Liver (tissue), 9 donors: ENCODE data around the gene INHBB. TPM values are rescaled to one million over a fixed set of nuclear protein-coding genes. Genes with fewer than 3 reads are reported as not detected.

Experiments used
- DNase-seq: peaks from one replicate; pipeline ENCODE4 v3.0.0-alpha.2; 2017; ENCODE audit warnings: low spot score
- H3K27ac ChIP-seq, 2 donors: one replicate each; pipeline ENCODE4 v1.7.0; 2013; ENCODE audit warnings: inconsistent platforms in 2 of 2, low read length in 2 of 2, control low read depth in 1 of 2, low read depth in 1 of 2, mild to moderate bottlenecking in 1 of 2
- H3K27me3 ChIP-seq, 4 donors: one replicate each; pipeline versions ENCODE4 v1.6.1 to v1.7.0; 2013; ENCODE audit warnings: low read length in 3 of 4, inconsistent platforms in 1 of 4, mild to moderate bottlenecking in 1 of 4, moderate library complexity in 1 of 4; ENCODE audit not compliant: control insufficient read depth in 4 of 4, insufficient read depth in 4 of 4
- H3K36me3 ChIP-seq, 4 donors: one replicate each; pipeline versions ENCODE4 v1.6.1 to v1.7.0; 2013; ENCODE audit warnings: low read length in 3 of 4, mild to moderate bottlenecking in 3 of 4, low read depth in 1 of 4, moderate library complexity in 1 of 4; ENCODE audit not compliant: control insufficient read depth in 4 of 4, insufficient read depth in 3 of 4
- H3K4me1 ChIP-seq, 4 donors: one replicate each; pipeline versions ENCODE4 v1.6.1 to v1.7.0; 2013; ENCODE audit warnings: low read length in 3 of 4, mild to moderate bottlenecking in 3 of 4, moderate library complexity in 1 of 4; ENCODE audit not compliant: control insufficient read depth in 4 of 4, insufficient read depth in 4 of 4
- H3K4me3 ChIP-seq, 3 donors: one replicate each; pipeline versions ENCODE4 v1.6.1 to v1.7.0; 2013; ENCODE audit warnings: low read length in 3 of 3, control low read depth in 1 of 3, low read depth in 1 of 3, mild to moderate bottlenecking in 1 of 3
- H3K9ac ChIP-seq, 2 donors: one replicate each; pipeline ENCODE4 v1.7.0; 2013; ENCODE audit warnings: low read length in 2 of 2, mild to moderate bottlenecking in 2 of 2, moderate library complexity in 2 of 2, control low read depth in 1 of 2, low read depth in 1 of 2
- H3K9me3 ChIP-seq, 4 donors: one replicate each; pipeline versions ENCODE4 v1.6.1 to v1.7.0; 2013; ENCODE audit warnings: low read length in 3 of 4; ENCODE audit not compliant: control insufficient read depth in 4 of 4
- ATF3 ChIP-seq: IDR thresholded peaks from 2 replicates; pipeline ENCODE4 v1.6.1; 2016; ENCODE audit warnings: antibody characterized with exemption
- CTCF ChIP-seq: fragments of 150-350 bp; IDR thresholded peaks from 2 replicates; pipeline ENCODE4 v1.5.1; 2017; ENCODE audit warnings: improper control_type of control experiment, low read depth, low read length; ENCODE audit not compliant: missing input control
- EGR1 ChIP-seq, 2 donors: IDR thresholded peaks; 2 replicates each; pipeline ENCODE4 v1.6.1; 2016 to 2018; ENCODE audit warnings: antibody characterized with exemption in 2 of 2, low read depth in 2 of 2
- FOXA1 ChIP-seq: IDR thresholded peaks from 2 replicates; pipeline ENCODE4 v1.6.1; 2016; ENCODE audit warnings: antibody characterized with exemption
- FOXA2 ChIP-seq: IDR thresholded peaks from 2 replicates; pipeline ENCODE4 v1.6.1; 2016; ENCODE audit warnings: antibody characterized with exemption
- GABPA ChIP-seq, 2 donors: IDR thresholded peaks in 1 of 2; conservative IDR thresholded peaks in 1 of 2; 2 replicates each; pipeline ENCODE4 v1.6.1; 2016; ENCODE audit warnings: antibody characterized with exemption in 2 of 2, mild to moderate bottlenecking in 1 of 2, moderate library complexity in 1 of 2
- HNF4A ChIP-seq, 2 donors: conservative IDR thresholded peaks; 2 replicates each; pipeline ENCODE4 v1.6.1; 2016; ENCODE audit warnings: antibody characterized with exemption in 2 of 2, mild to moderate bottlenecking in 2 of 2
- HNF4G ChIP-seq: IDR thresholded peaks from 2 replicates; pipeline ENCODE4 v1.6.1; 2016; ENCODE audit warnings: antibody characterized with exemption
- JUND ChIP-seq, 2 donors: IDR thresholded peaks; 2 replicates each; pipeline ENCODE4 v1.6.1; 2016; ENCODE audit warnings: antibody characterized with exemption in 2 of 2
- MAX ChIP-seq: IDR thresholded peaks from 2 replicates; pipeline ENCODE4 v1.6.1; 2016; ENCODE audit warnings: antibody characterized with exemption
- NR2F2 ChIP-seq: IDR thresholded peaks from 2 replicates; pipeline ENCODE4 v1.6.1; 2016; ENCODE audit warnings: antibody characterized with exemption
- RAD21 ChIP-seq, 2 donors: IDR thresholded peaks; 2 replicates each; pipeline ENCODE4 v1.6.1; 2016; ENCODE audit warnings: antibody characterized with exemption in 2 of 2, mild to moderate bottlenecking in 2 of 2
- REST ChIP-seq: IDR thresholded peaks from 2 replicates; pipeline ENCODE4 v1.6.1; 2016; ENCODE audit warnings: antibody characterized with exemption, mild to moderate bottlenecking
- RXRA ChIP-seq, 2 donors: IDR thresholded peaks; 2 replicates each; pipeline ENCODE4 v1.6.1; 2017 to 2018; ENCODE audit warnings: antibody characterized with exemption in 2 of 2, mild to moderate bottlenecking in 1 of 2
- SP1 ChIP-seq: IDR thresholded peaks from 2 replicates; pipeline ENCODE4 v1.6.1; 2018; ENCODE audit warnings: antibody characterized with exemption, mild to moderate bottlenecking
- TAF1 ChIP-seq: conservative IDR thresholded peaks from 2 replicates; pipeline ENCODE4 v1.6.1; 2016; ENCODE audit warnings: antibody characterized with exemption, mild to moderate bottlenecking
- YY1 ChIP-seq: IDR thresholded peaks from 2 replicates; pipeline ENCODE4 v1.6.1; 2016; ENCODE audit warnings: antibody characterized with exemption, mild to moderate bottlenecking
- ZBTB33 ChIP-seq: IDR thresholded peaks from 2 replicates; pipeline ENCODE4 v1.6.1; 2016; ENCODE audit warnings: antibody characterized with exemption
- WGBS: extraction: QIAGEN DNeasy Blood & Tissue Kit; methylation state at CpG from one replicate; pipeline ENCODE4 v1.1.7; 2013; 5-methylcytosine and 5-hydroxymethylcytosine counted together
- polyA plus RNA-seq, 2 donors: library from polyadenylated mRNA; stranded (reverse) in 1 of 2; unstranded in 1 of 2; fragments of 200-250 nt in 1 of 2; fragments of >200 nt in 1 of 2; fragmentation: Nextera tagmentation in 1 of 2; extraction: Ambion mirVana in 1 of 2; gene quantifications; one replicate each; pipeline versions ENCODE4 v1.2.1 to v1.2.3, GENCODE V29; 2013 to 2015
- total RNA-seq, 2 donors: library from RNA; depleted of rRNA; stranded (reverse); fragments of >200 nt; gene quantifications; one replicate each; pipeline ENCODE4 v1.2.3, GENCODE V29; 2014
- donor health status: healthy.
- donor health status: healthy.
- donor health status: healthy.
- donor health status: healthy.
- donor health status: healthy.

Gene INHBB
- total and polyA plus RNA-seq, 4 donors: 0.36 to 7.4 (median 2.1) TPM

- DNase-seq: no peak
These were observed 29.3 kb upstream of the INHBB start for GRCh38 chr2:120316528-120317179.

More at GRCh38 chr2:120316528-120317179, 29.3 kb upstream of the INHBB start:
- Histone ChIP-seq H3K36me3 (no peaks in the 10 kb centered on the region), H3K27me3 (no peaks in the 10 kb centered on the region), H3K4me3 (no peak overlapping the region), H3K9ac (no peak overlapping the region), H3K27ac (no peak overlapping the region), H3K9me3 (no peaks in the 10 kb centered on the region), H3K4me1 (peaks cover 0 to 15% (median 10%) of the 10 kb centered on the region in 4 donors)
- WGBS: 93% methylated on average over 15 of the region's 15 CpGs
- TF ChIP-seq REST: no peak
- no peak for TF ChIP-seq FOXA2
- TF ChIP-seq EGR1 (IDR thresholded peaks at IDR 0.05; ENCODE audit: low read depth in 2 of 2): no peak
- TF ChIP-seq ATF3: no peak
- no peak for TF ChIP-seq GABPA (IDR thresholded peaks at IDR 0.05 in 1 of 2, conservative IDR thresholded peaks at IDR 0.05 in 1 of 2)
- no peak for TF ChIP-seq RAD21 (IDR thresholded peaks at IDR 0.05)
- no peak for TF ChIP-seq YY1
- no peak for TF ChIP-seq ZBTB33
- TF ChIP-seq TAF1: no peak
- TF ChIP-seq MAX: no peak
- no peak for TF ChIP-seq JUND (IDR thresholded peaks at IDR 0.05)
- TF ChIP-seq CTCF: no peak
- TF ChIP-seq NR2F2: no peak
- no peak for TF ChIP-seq RXRA (IDR thresholded peaks at IDR 0.05)
- no peak for TF ChIP-seq FOXA1
- TF ChIP-seq HNF4G: no peak
- no peak for TF ChIP-seq SP1
- TF ChIP-seq HNF4A (conservative IDR thresholded peaks at IDR 0.05): no peak
